Body of pancreas (tissue), 4 donors: Measurements from ENCODE around the gene C1QTNF8.

ENCODE experiments used
- CTCF ChIP-seq, 7 experiments: fragments of 450-650 bp in 4 of 7; fragments of 200-600 bp in 3 of 7; sonication (generic) in 3 of 7; IDR thresholded peaks; one replicate each; pipeline ENCODE4 v1.5.1; 2016 to 2019; ENCODE audit warnings: antibody characterized with exemption in 7 of 7
- POLR2A ChIP-seq, 3 donors: fragments of 450-650 bp; IDR thresholded peaks; one replicate each; pipeline ENCODE4 v1.6.1; 2016; ENCODE audit warnings: antibody characterized with exemption in 3 of 3, mild to moderate bottlenecking in 2 of 3

GRCh38 chr16:1108299-1109252 is 12.5 kb upstream of the C1QTNF8 start:
- TF ChIP-seq CTCF (IDR thresholded peaks at IDR 0.05) (no peak), POLR2A (IDR thresholded peaks at IDR 0.05) (no peak)
